Measurements from ENCODE around the gene PTBP3. TPM values are rescaled to one million over a fixed set of nuclear protein-coding genes. Genes with fewer than 3 reads are reported as not detected.

The PTBP3 gene
- polyA plus RNA-seq, 1 of the 3 experiments (the other 2 are of a cell fraction) = 6.1 TPM

GRCh38 chr9:112331674-112331952 is 1.8 kb downstream of the PTBP3 start:
- POLR2A ChIA-PET = no interaction called here
- Histone ChIP-seq H3K36me3 (replicated peaks in 1 of 2; ENCODE audit: control insufficient read depth in 1 of 2, insufficient read depth in 2 of 2, low read length in 1 of 2) (peaks cover 0 to 7% of the 10 kb centered on the region in 2 experiments), H3K4me2 (peak overlapping the region; percentile 91), H2AFZ (ENCODE audit: low read depth) (no peak overlapping the region), H3K9me2 (no peaks in the 10 kb centered on the region), H3K4me3 (ENCODE audit: low read depth in 2 of 2, low read length in 1 of 2) (peak overlapping the region; percentile 93 to 99; a peak in 3 of 4 replicates), H3K4me1 (ENCODE audit: control insufficient read depth in 1 of 2, insufficient read depth in 2 of 2, low read depth in 1 of 2, low read length in 1 of 2) (peaks cover 3 to 19% of the 10 kb centered on the region in 2 experiments; a peak in 3 of 4 replicates), H3F3A (replicated peaks; ENCODE audit: insufficient read depth) (peaks cover 22% of the 10 kb centered on the region), H4K20me1 (ENCODE audit: insufficient read depth) (peaks cover 54% of the 10 kb centered on the region), H3K27me3 (ENCODE audit: insufficient read depth) (no peaks in the 10 kb centered on the region), H3K9me3 (no peaks in the 10 kb centered on the region), H3K9ac (peak overlapping the region; percentile 97; the same call in 1 of the 2 replicates), H3K79me2 (ENCODE audit: insufficient read depth) (peaks cover 62% of the 10 kb centered on the region), H3K27ac (ENCODE audit: low read depth in 2 of 2, low read length in 1 of 2) (no peak overlapping the region; a peak in 1 of 4 replicates)
- TF ChIP-seq, protein P1, sequence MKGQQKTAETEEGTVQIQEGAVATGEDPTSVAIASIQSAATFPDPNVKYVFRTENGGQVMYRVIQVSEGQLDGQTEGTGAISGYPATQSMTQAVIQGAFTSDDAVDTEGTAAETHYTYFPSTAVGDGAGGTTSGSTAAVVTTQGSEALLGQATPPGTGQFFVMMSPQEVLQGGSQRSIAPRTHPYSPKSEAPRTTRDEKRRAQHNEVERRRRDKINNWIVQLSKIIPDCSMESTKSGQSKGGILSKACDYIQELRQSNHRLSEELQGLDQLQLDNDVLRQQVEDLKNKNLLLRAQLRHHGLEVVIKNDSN (IDR thresholded peaks at IDR 0.05; ENCODE audit: borderline replicate concordance, low read depth) = no peak
- TF ChIP-seq JUND (IDR thresholded peaks at IDR 0.05) (no peak), CTCF (IDR thresholded peaks at IDR 0.05) (no peak), ZBTB33 (IDR thresholded peaks at IDR 0.05; ENCODE audit: borderline replicate concordance, low read depth) (no peak)
- WGBS (ENCODE audit: low lambda C conversion rate) = 83% methylated on average over 4 of the region's 4 CpGs
- CTCF ChIA-PET = interaction anchor here (0.6 to 5.2 kb wide), 4 partner anchors 8 to 379 kb away, joined by 3 to 46 read pairs (median 3); no protein-coding TSS in a partner anchor
- no peak for DNase-seq

- no peak overlapping the region for H3K4me2 ChIP-seq
- ChIA-PET CTCF (interaction anchor here (1.2 to 1.3 kb wide), 2 partner anchors 15 to 231 kb away, joined by 3 read pairs; no protein-coding TSS in a partner anchor), POLR2A (no interaction called here)
- TF ChIP-seq EZH2phosphoT487 (IDR thresholded peaks at IDR 0.05; ENCODE audit: borderline replicate concordance, low read depth) (no peak), SIN3A (IDR thresholded peaks at IDR 0.05; ENCODE audit: borderline replicate concordance, low read depth, low read length) (no peak), FOXJ3 (CRISPR knock-in tag; IDR thresholded peaks at IDR 0.05) (no peak), FOSL2 (IDR thresholded peaks at IDR 0.05; ENCODE audit: borderline replicate concordance, low read depth) (no peak), FOXM1 (IDR thresholded peaks at IDR 0.05; ENCODE audit: low read depth) (no peak), POLR2AphosphoS5 (IDR thresholded peaks at IDR 0.05; ENCODE audit: low read depth, low read length) (no peak)
- H3K27me3 ChIP-seq (ENCODE audit: insufficient read depth) = no peaks in the 10 kb centered on the region
- H3K36me3 ChIP-seq (replicated peaks in 1 of 2; ENCODE audit: control insufficient read depth in 1 of 2, insufficient read depth in 2 of 2, low read length in 1 of 2) = peaks cover 0 to 7% of the 10 kb centered on the region in 2 experiments
- peaks cover 93% of the 10 kb centered on the region for H3K79me2 ChIP-seq (ENCODE audit: insufficient read depth)
- DNase-seq = no peak
- H3K9me2 ChIP-seq = no peaks in the 10 kb centered on the region
- no peak overlapping the region for H3K9ac ChIP-seq
- no peak overlapping the region for H2AFZ ChIP-seq (ENCODE audit: low read depth)
- WGBS (ENCODE audit: low lambda C conversion rate) = 89% methylated on average over 2 of the region's 2 CpGs
- H3K27ac ChIP-seq (ENCODE audit: low read depth in 2 of 2, low read length in 1 of 2) = no peak overlapping the region
- H3K9me3 ChIP-seq = no peaks in the 10 kb centered on the region
- peaks cover 3 to 19% of the 10 kb centered on the region in 2 experiments; a peak in 3 of 4 replicates for H3K4me1 ChIP-seq (ENCODE audit: control insufficient read depth in 1 of 2, insufficient read depth in 2 of 2, low read depth in 1 of 2, low read length in 1 of 2)
- H3F3A ChIP-seq (replicated peaks; ENCODE audit: insufficient read depth) = peaks cover 9% of the 10 kb centered on the region
- H3K4me3 ChIP-seq (ENCODE audit: low read depth in 2 of 2, low read length in 1 of 2) = no peak overlapping the region
- peaks cover 69% of the 10 kb centered on the region for H4K20me1 ChIP-seq (ENCODE audit: insufficient read depth)
Measured at GRCh38 chr9:112328545-112328944, 4.9 kb downstream of the PTBP3 start.
